Measurements from ENCODE around the gene PGD. TPM values are rescaled to one million over a fixed set of nuclear protein-coding genes. Genes with fewer than 3 reads are reported as not detected.

PGD gene
- total and polyA plus RNA-seq, 7 experiments from 2014 or later = 42.0 to 110 (median 47.0) TPM

DNA sequence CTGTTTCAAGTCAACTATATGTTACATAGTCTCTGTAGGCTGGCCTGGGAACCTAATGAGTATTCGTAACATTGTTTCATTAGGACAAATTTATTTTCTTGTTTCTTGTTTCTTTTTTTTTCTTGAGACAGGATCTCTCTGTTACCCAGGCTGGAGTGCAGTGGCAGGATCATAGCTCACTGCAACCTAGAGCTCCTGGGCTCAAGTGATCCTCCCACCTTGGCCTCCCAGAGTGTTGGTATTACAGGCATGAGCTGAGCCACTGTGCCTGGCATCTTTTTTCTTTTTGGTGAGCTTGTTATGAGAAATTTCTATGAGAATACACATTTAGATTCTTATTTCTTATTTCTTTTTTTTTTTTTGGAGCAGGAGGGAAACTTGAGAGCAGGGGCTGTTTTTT, 38.2 kb downstream of the PGD start:
- Histone ChIP-seq H3K4me1 (ENCODE audit: control insufficient read depth in 2 of 2, insufficient read depth in 2 of 2, low read length in 2 of 2) (no peaks in the 10 kb centered on the region), H3K27me3 (ENCODE audit: control insufficient read depth in 2 of 2, insufficient read depth in 2 of 2, low read length in 2 of 2) (no peaks in the 10 kb centered on the region), H3K36me3 (ENCODE audit: control insufficient read depth in 2 of 3, insufficient read depth in 3 of 3, low read length in 3 of 3) (no peaks in the 10 kb centered on the region), H3K9me3 (ENCODE audit: control insufficient read depth in 2 of 3, low read length in 3 of 3) (no peaks in the 10 kb centered on the region), H3K4me3 (ENCODE audit: low read length) (no peak overlapping the region), H3K27ac (ENCODE audit: low read depth, low read length) (no peak overlapping the region)
- Mint-ChIP-seq H3K36me3 (peaks cover 0 to 7% (median 0%) of the 10 kb centered on the region in 5 donors), H3K9me3 (no peaks in the 10 kb centered on the region), H3K4me3 (no peak overlapping the region), H3K27me3 (no peaks in the 10 kb centered on the region), H3K27ac (peak overlapping the region in 1 of 9 donors; percentile 19), H3K4me1 (peaks cover 0 to 4% (median 0%) of the 10 kb centered on the region in 7 donors)
- CTCF ChIA-PET = interaction anchor here (0.6 kb wide), 1 partner anchor 214 kb away, joined by 3 read pairs; no protein-coding TSS in a partner anchor
- ATAC-seq (no peak), DNase-seq (no peak)
- intact Hi-C loops (cut with micrococcal nuclease) = no loop called here
- POLR2A ChIA-PET = no interaction called here

DNA sequence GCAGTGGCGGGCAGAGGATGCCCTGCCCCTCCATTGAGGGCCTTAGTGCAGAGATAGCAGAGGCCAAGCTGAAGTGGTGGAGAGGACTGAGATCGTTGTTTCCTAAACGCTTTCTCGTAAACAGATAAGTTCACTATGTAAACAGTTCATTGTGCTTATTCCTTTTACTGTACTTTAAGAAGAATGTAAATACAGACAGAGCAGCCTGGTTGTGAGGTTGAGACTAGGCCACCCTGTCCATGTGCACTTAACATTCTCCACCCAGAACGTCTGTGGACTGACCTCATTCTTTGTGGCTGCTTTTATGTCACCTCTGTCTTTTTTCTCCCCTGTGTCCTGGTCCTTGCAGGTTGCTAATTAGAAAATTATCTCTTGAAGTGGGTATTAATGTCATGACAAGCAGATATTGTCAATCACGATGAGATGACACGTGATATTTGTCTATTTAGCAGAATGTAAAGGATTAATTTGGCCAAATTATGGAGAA, 39.9 kb downstream of the PGD start:
- no peaks in the 10 kb centered on the region for H3K9me3 Mint-ChIP-seq
- H3K4me3 ChIP-seq (ENCODE audit: low read length) = no peak overlapping the region
- H3K4me3 Mint-ChIP-seq = no peak overlapping the region
- H3K27ac ChIP-seq (ENCODE audit: low read depth, low read length) = no peak overlapping the region
- H3K36me3 ChIP-seq (ENCODE audit: control insufficient read depth in 2 of 3, insufficient read depth in 3 of 3, low read length in 3 of 3) = no peaks in the 10 kb centered on the region
- intact Hi-C loops (cut with micrococcal nuclease) = no loop called here
- no peak for DNase-seq
- H3K27me3 Mint-ChIP-seq = no peaks in the 10 kb centered on the region
- no peak for ATAC-seq
- ChIA-PET CTCF (no interaction called here), POLR2A (no interaction called here)
- no peak overlapping the region for H3K27ac Mint-ChIP-seq
- peaks cover 0 to 7% (median 0%) of the 10 kb centered on the region in 5 donors for H3K36me3 Mint-ChIP-seq
- no peaks in the 10 kb centered on the region for H3K4me1 ChIP-seq (ENCODE audit: control insufficient read depth in 2 of 2, insufficient read depth in 2 of 2, low read length in 2 of 2)
- H3K9me3 ChIP-seq (ENCODE audit: control insufficient read depth in 2 of 3, low read length in 3 of 3) = no peaks in the 10 kb centered on the region
- no peaks in the 10 kb centered on the region for H3K27me3 ChIP-seq (ENCODE audit: control insufficient read depth in 2 of 2, insufficient read depth in 2 of 2, low read length in 2 of 2)
- no peaks in the 10 kb centered on the region for H3K4me1 Mint-ChIP-seq

DNA sequence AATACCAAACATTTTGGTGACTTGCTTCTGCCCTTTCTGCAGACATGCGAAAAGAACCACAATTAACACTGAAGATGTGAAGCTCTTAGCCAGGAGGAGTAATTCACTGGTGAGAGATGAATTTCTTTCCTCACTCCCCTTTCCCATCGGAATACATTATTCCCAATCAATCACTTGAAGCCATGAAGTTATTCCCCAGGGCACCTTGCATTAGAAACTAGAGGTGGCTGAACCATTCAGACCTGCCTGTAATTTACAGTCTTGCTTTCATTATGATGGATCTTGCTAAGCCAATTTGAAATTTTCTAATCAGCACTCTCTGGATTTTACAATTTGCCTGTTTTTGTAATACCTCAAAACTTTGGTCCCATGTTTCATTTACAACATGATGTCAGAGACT, 41.4 kb downstream of the PGD start:
- Histone ChIP-seq H3K9me3 (ENCODE audit: control insufficient read depth in 2 of 3, low read length in 3 of 3) (no peaks in the 10 kb centered on the region), H3K27ac (ENCODE audit: low read depth, low read length) (no peak overlapping the region), H3K4me3 (ENCODE audit: low read length) (no peak overlapping the region), H3K4me1 (ENCODE audit: control insufficient read depth in 2 of 2, insufficient read depth in 2 of 2, low read length in 2 of 2) (no peaks in the 10 kb centered on the region), H3K36me3 (ENCODE audit: control insufficient read depth in 2 of 3, insufficient read depth in 3 of 3, low read length in 3 of 3) (no peaks in the 10 kb centered on the region), H3K27me3 (ENCODE audit: control insufficient read depth in 2 of 2, insufficient read depth in 2 of 2, low read length in 2 of 2) (no peaks in the 10 kb centered on the region)
- Mint-ChIP-seq H3K9me3 (no peaks in the 10 kb centered on the region), H3K4me3 (no peak overlapping the region), H3K27ac (peak overlapping the region in 1 of 9 donors; percentile 19), H3K4me1 (peaks cover 0 to 3% (median 0%) of the 10 kb centered on the region in 7 donors), H3K36me3 (peaks cover 0 to 7% (median 0%) of the 10 kb centered on the region in 5 donors), H3K27me3 (no peaks in the 10 kb centered on the region)
- intact Hi-C loops (cut with micrococcal nuclease) = no loop called here
- ATAC-seq (no peak), DNase-seq (no peak)
- ChIA-PET POLR2A (interaction anchor here (0.5 kb wide), 1 partner anchor 444 kb away, joined by 3 read pairs; no protein-coding TSS in a partner anchor), CTCF (no interaction called here)

DNA sequence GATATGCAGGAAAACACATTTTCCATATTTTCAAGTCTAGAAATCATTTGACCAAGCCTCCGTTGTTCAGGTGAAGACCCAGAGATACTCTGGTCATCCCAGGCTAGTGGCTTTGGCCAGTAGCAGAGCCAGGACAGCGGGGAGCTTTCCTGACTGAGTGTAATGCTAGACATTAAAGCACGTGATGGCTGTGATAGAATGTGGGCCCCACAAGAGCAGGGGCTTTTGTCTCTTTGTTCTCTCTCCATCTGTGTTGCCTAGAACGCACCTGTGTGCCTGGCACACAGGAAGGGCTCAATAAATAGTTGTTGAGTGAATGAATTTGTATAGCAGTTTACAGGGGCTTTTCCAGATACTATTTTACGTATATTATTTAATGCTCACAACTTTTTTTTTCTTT, 41.9 kb downstream of the PGD start:
- no peaks in the 10 kb centered on the region for H3K9me3 ChIP-seq (ENCODE audit: control insufficient read depth in 2 of 3, low read length in 3 of 3)
- no peaks in the 10 kb centered on the region for H3K27me3 ChIP-seq (ENCODE audit: control insufficient read depth in 2 of 2, insufficient read depth in 2 of 2, low read length in 2 of 2)
- DNase-seq (no peak), ATAC-seq (no peak)
- H3K27ac ChIP-seq (ENCODE audit: low read depth, low read length) = no peak overlapping the region
- CTCF ChIA-PET = no interaction called here
- H3K27ac Mint-ChIP-seq = peak overlapping the region in 1 of 9 donors; percentile 19
- H3K4me3 Mint-ChIP-seq = no peak overlapping the region
- peaks cover 0 to 3% (median 0%) of the 10 kb centered on the region in 7 donors for H3K4me1 Mint-ChIP-seq
- no peaks in the 10 kb centered on the region for H3K27me3 Mint-ChIP-seq
- H3K36me3 Mint-ChIP-seq = peaks cover 0 to 7% (median 0%) of the 10 kb centered on the region in 5 donors
- no peaks in the 10 kb centered on the region for H3K9me3 Mint-ChIP-seq
- no peaks in the 10 kb centered on the region for H3K36me3 ChIP-seq (ENCODE audit: control insufficient read depth in 2 of 3, insufficient read depth in 3 of 3, low read length in 3 of 3)
- no peaks in the 10 kb centered on the region for H3K4me1 ChIP-seq (ENCODE audit: control insufficient read depth in 2 of 2, insufficient read depth in 2 of 2, low read length in 2 of 2)
- H3K4me3 ChIP-seq (ENCODE audit: low read length) = no peak overlapping the region
- intact Hi-C loops (cut with micrococcal nuclease) = no loop called here
- POLR2A ChIA-PET = interaction anchor here (0.5 kb wide), 1 partner anchor 444 kb away, joined by 3 read pairs; no protein-coding TSS in a partner anchor

DNA sequence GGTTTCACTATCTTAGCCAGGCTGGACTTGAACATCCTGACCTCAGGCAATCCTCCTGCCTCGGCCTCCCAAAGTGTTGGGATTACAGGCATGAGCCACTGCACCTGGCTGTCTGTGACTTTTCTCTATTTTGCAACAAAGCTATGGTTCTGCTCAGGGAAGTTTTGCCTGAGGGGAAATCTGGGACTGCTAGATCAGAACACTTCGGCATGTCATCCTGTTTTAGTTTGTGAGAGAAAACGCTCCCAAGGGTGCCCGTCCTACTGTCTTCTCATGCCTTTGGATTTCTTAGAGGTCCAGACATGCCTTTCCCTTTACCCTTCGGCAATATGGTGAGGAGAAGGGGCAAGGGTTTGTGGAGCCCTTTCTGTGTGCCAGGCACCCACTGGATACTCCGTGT, 45.4 kb downstream of the PGD start:
- CTCF ChIA-PET = no interaction called here
- DNase-seq (no peak), ATAC-seq (no peak)
- intact Hi-C loops (cut with micrococcal nuclease) = no loop called here
- Mint-ChIP-seq H3K27me3 (no peaks in the 10 kb centered on the region), H3K27ac (no peak overlapping the region), H3K4me3 (no peak overlapping the region), H3K4me1 (peaks cover 0 to 4% (median 0%) of the 10 kb centered on the region in 7 donors), H3K36me3 (peaks cover 0 to 13% (median 3%) of the 10 kb centered on the region in 5 donors), H3K9me3 (no peaks in the 10 kb centered on the region)
- Histone ChIP-seq H3K4me3 (ENCODE audit: low read length) (no peak overlapping the region), H3K27ac (ENCODE audit: low read depth, low read length) (no peak overlapping the region), H3K27me3 (ENCODE audit: control insufficient read depth in 2 of 2, insufficient read depth in 2 of 2, low read length in 2 of 2) (no peaks in the 10 kb centered on the region), H3K36me3 (ENCODE audit: control insufficient read depth in 2 of 3, insufficient read depth in 3 of 3, low read length in 3 of 3) (no peaks in the 10 kb centered on the region), H3K9me3 (ENCODE audit: control insufficient read depth in 2 of 3, low read length in 3 of 3) (no peaks in the 10 kb centered on the region), H3K4me1 (ENCODE audit: control insufficient read depth in 2 of 2, insufficient read depth in 2 of 2, low read length in 2 of 2) (no peaks in the 10 kb centered on the region)
- POLR2A ChIA-PET = no interaction called here

DNA sequence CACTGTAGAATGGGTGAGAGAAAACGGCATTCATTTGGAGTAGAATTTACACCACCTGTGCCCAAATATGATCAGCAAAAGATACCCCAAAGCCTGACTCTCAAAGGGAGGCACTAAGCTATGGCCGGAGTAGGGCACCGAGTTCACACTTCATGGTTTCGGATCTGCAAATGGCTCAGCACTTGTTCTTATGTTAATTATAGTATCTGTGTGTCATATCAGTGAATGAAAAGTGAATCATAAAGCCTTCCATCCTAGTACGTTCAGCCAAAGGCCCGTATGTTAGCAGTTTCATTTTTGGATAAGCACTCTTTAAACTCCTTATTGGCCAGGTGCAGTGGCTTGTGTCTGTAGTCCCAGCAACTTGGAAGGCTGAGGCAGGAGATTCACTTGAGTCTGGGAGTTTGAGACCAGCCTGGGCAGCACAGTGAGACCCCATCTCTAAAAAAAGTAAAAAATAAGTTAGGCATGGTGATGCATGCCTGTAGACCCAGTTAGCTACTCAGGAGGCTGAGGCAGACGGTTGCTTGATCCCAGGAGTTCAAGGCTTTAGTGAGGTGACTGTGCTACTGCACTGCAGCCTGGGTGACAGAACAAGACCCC, 46.0 kb downstream of the PGD start:
- intact Hi-C loops (cut with micrococcal nuclease) = no loop called here
- H3K27ac Mint-ChIP-seq = no peak overlapping the region
- H3K4me3 ChIP-seq (ENCODE audit: low read length) = no peak overlapping the region
- ChIA-PET CTCF (no interaction called here), POLR2A (no interaction called here)
- no peak overlapping the region for H3K27ac ChIP-seq (ENCODE audit: low read depth, low read length)
- no peaks in the 10 kb centered on the region for H3K4me1 ChIP-seq (ENCODE audit: control insufficient read depth in 2 of 2, insufficient read depth in 2 of 2, low read length in 2 of 2)
- H3K4me3 Mint-ChIP-seq = no peak overlapping the region
- peaks cover 0 to 4% (median 0%) of the 10 kb centered on the region in 7 donors for H3K4me1 Mint-ChIP-seq
- H3K9me3 Mint-ChIP-seq = no peaks in the 10 kb centered on the region
- ATAC-seq (no peak), DNase-seq (no peak)
- peaks cover 0 to 13% (median 3%) of the 10 kb centered on the region in 5 donors for H3K36me3 Mint-ChIP-seq
- no peaks in the 10 kb centered on the region for H3K9me3 ChIP-seq (ENCODE audit: control insufficient read depth in 2 of 3, low read length in 3 of 3)
- no peaks in the 10 kb centered on the region for H3K27me3 Mint-ChIP-seq
- no peaks in the 10 kb centered on the region for H3K27me3 ChIP-seq (ENCODE audit: control insufficient read depth in 2 of 2, insufficient read depth in 2 of 2, low read length in 2 of 2)
- H3K36me3 ChIP-seq (ENCODE audit: control insufficient read depth in 2 of 3, insufficient read depth in 3 of 3, low read length in 3 of 3) = no peaks in the 10 kb centered on the region

Data from naive thymus-derived CD4-positive, alpha-beta T cell (primary cell).